Activated CD8-positive, alpha-beta memory T cell treated with anti-CD3 and anti-CD28 coated beads for 24 hours (primary cell): ENCODE data around the gene CNPY1.

ENCODE experiments used
- DNase-seq: peaks from one replicate; pipeline ENCODE4 v3.0.0-alpha.2; 2020

CNPY1 gene

GRCh38 chr7:155452505-155453295, 93.7 kb downstream of the CNPY1 start:
- DNase-seq = no peak

- no peak for DNase-seq
Observed at GRCh38 chr7:155451840-155452239, 94.5 kb downstream of the CNPY1 start.
